Inflammatory macrophage treated with lipopolysaccharide for 1 hour (primary cell): ENCODE measurements around the gene PPP1R9B.

Experiments
- DNase-seq, 2 donors: peaks; one replicate each; pipeline ENCODE4 v3.0.0-alpha.2; 2020 to 2022

PPP1R9B gene

DNA sequence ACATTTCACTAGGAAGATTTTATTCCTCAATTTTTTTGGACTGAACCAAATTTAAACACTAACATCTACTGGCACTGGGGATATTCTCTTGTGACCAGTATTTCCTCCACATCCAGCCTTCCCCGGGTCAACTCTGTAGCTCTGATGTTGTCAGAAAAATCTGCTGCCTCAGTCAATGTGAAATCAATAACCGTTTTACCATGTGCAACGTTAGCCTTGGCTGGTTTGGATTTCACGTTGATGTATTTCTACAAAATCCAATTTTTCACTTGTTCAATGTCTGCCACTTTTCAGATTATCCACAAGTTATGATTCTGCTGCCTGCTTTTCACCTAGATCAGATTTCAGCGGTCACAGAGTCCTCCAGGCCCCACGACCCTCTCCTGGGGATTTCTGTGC lies 22.5 kb upstream of the PPP1R9B start:
- DNase-seq, result no peak

DNA sequence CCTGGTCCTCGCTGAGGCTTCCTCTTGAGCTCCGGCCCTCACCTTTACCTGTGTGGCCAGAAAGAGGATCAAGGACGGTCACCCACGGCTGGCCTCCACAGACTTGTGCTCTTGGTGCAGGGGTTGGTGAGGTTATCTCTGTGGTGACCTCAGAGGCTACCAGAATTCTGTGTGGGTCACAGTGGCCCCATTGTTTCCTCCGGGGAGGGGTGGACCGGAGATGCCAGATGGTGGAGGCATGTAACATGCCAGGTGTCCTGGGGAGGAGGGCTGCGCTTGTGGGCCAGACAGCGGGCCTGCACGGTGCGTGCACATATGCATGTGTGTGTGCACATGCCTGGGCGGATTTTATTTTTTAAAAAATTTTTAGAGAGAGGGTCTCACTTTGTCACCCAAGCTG lies 21.7 kb upstream of the PPP1R9B start:
- DNase-seq, result no peak

DNA sequence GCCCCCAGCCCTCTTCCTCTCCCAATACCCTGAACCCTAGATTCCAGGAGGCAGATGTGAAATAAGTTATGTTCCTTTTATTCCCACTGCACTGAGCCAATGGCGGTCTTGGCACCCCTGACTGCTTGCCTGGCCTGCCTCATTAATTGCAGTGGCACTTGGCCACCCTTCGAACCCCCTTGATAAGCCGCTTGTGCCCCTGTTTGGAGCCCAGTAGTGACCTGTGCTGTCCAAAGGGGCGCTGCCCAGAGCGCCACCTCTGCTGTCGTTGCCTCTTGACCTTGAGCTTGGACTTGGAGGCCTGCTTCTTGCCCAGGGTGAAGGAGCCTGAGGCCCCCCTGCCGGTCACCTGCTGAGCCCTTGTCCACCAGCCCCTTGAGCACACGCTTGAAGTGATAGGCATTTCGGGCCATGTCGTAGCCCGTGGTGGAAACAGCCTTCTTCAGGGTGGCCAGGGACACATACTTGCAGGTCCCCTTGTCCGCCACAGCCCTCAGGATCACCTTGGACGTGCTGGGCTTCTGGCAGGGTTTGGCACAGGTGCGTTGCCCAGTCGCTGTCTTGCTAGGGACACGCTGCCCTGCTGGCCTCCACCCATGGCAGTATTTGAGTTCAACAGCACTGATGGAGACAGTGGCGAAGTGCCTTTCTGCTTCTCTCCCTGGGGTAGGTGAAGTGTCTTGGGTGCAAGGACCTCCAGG lies 21.0 kb upstream of the PPP1R9B start:
- no peak for DNase-seq

DNA sequence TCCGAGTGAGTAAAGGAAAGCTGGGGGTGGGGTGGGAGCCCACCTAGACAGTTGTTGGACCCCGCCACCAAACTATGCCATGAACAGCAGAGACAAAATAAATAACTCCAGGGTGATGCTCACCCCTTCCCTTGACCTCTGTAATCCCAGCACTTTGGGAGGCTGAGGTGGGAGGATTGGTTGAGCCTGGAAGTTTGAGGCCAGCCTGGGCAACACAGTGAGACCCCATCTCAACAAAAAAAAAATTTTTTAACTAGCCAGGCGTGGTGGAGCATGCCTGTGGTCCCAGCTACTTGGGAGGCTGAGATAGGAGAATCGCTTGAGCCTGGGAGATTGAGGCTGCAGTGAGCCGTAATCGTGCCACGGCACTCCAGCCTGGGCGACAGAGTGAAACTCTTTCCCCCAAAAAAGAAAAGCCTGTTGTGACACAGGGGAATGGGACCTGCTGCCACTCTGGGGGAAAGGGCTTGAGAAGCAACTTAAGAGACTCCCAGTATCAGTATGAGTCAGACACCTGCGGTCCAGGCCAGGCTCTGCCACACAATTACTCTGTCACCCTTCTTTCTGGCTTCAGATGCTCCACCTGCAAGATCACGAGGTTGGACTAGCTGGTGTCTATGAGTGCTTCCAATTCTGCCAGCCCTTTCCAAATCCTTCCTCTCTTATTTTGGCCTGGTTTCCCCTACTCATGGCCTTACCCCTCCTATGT lies 20.3 kb upstream of the PPP1R9B start:
- no peak for DNase-seq

DNA sequence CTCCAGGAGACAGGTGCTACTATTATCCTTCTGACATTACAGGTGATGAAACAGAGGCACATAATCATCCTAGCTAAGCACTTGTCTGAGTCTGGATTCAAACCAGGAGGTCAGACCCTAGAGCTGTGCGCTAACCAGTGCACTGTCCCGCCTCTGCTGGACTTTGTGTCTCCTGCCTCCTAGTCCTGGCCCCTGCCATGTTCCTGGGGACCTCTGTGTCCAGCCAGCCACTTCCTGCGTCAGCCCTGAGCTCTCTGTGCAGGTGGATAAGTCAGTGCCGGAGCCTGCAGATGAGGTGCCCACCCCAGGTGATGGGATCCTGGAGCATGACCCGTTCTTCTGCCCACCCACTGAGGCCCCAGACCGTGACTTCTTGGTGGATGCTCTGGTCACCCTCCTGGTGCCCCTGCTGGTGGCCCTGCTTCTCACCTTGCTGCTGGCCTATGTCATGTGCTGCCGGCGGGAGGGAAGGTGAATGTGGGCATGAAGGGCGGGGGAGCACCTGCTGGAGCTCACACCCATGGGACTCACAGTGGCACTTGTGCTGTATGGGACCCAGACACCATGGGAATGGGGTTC lies 19.5 kb upstream of the PPP1R9B start:
- DNase-seq, result no peak

DNA sequence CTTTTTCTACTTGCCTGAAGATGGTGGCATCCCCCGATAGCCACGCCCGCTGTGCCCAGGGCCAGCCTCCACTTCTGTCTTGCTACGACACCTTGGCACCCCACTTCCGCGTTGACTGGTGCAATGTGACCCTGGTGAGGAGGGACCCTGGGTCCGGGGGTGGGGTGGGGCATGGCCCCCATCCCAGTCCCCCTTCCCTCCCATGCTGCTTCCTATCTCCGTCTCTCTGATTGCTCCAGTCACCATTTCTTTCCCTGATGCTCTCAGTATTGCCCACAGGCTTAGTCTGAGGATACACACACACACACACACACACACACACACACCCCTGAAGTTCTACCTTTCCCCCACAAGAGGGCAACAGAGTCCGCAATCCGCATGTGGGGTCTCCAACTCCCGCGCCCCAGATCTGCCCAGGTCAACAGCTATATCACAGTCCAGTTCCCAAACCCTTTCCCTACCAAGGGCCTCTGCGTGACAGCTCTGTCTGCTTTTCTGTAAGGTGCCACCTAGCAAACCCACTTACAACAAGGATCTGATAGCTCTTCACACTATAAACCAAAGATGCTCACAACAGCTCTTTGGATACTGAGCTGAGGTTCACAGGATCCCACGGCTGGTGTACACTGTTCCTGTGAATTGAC lies 18.8 kb upstream of the PPP1R9B start:
- peak; percentile 45 to 83 for DNase-seq

DNA sequence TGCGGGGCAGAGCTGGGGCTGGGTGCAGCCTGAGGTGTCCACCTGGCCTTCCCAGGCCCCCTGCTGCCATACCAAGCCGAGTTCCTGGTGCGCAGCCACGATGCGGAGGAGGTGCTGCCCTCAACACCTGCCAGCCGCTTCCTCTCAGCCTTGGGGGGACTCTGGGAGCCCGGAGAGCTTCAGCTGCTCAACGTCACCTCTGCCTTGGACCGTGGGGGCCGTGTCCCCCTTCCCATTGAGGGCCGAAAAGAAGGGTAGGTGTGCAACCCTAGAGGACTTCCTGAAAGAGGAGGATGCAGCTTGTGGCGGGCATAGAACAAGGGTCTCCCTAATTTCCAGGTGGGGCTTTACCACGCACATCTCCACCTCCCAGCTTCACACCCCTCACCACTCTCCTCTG lies 17.8 kb upstream of the PPP1R9B start:
- DNase-seq, result no peak

DNA sequence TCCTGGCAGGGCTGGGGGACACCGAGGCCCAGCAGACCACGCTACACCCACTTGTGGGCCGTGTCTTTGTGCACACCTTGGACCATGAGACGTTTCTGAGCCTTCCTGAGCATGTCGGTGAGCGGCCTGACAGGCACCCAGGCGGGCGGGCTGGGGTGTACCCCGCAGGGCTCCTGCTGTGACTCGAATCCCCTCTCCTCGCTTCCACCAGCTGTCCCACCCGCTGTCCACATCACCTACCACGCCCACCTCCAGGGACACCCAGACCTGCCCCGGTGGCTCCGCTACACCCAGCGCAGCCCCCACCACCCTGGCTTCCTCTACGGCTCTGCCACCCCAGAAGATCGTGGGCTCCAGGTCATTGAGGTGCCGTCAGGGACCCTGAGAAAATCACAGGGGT lies 16.9 kb upstream of the PPP1R9B start:
- no peak for DNase-seq

DNA sequence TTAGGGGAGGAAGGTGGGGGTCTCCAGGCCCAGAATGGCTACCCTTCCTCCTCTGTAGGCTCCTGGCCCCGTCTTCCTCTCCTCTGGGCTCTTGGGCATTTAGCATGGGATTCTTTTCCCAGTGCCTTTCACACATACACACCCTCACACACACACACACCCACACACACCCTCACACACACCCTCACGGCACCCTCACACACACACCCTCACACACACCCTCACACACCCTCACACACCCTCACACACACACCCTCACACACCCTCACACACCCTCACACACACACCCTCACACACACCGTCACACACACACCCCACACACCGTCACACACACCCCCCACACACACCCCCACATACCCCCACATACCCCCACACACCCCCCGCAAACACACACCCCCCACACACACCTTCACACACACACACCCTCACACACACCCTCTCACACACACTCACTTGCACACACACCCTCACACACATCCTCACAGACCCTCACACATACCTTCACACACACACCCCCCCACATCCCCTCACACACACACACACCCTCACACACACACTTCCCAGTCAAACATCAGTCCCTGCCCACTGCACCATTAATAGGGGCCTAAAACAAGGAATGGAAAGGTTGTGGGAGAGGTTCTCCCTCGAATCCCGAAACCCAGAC lies 16.2 kb upstream of the PPP1R9B start:
- no peak for DNase-seq

DNA sequence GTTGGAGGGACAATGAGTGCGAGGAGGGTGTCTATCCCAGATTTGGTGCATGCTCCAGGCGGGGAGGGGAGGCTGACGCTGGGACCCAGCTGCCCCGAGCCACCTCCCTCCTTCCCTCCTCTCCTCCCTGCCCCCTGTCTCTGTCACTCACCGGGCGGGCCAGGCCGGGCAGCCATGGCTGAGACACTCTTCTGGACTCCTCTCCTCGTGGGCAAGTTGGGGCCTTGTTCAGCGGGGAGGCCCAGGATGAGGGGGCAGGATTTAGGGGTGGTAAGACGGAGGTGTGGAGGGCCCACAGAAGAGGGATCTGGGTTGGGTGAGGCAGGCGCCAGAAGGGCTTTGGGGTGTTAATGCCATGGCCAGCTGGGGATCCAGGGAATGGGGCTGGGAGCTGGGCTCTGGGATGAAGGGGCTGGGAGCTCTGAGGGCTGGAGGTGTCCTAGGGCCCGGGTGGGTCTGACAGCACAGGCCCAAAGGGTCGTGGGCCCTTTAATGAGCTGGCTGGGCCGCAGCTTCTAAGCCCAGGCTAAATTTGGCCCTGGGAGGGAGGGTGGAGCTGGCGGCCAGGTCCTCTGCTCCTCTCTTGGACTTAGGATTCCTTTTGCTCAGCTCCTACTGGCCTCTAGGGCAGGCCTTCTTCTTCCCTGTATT lies 15.5 kb upstream of the PPP1R9B start, which contains the start of gene SGCA:
Gene SGCA, plus strand, starts transcription at position 139 of the 651 bp plus-strand sequence. Its CDS starts 36 bp downstream, at position 175.
- DNase-seq, result no peak

DNA sequence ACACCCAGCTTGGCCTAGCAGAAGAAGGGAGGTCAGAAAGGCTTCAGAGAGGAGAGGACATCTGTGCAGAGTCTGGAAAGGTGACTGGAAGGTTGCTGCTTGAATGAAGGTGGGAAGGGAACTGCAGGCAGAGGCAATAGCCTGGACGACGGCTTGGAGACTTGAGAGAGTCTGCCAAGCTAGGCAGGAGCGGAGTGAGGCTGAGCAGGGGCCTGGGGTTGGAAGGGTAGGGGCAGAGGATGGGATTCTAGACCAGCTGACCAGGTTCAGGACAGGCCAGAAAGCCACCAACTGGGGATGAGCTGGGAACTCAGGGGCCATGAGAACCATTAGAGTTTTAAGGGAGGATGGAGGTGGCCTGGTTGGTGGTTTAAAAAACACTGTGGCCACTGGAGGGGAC lies 15.0 kb upstream of the PPP1R9B start:
- no peak for DNase-seq

DNA sequence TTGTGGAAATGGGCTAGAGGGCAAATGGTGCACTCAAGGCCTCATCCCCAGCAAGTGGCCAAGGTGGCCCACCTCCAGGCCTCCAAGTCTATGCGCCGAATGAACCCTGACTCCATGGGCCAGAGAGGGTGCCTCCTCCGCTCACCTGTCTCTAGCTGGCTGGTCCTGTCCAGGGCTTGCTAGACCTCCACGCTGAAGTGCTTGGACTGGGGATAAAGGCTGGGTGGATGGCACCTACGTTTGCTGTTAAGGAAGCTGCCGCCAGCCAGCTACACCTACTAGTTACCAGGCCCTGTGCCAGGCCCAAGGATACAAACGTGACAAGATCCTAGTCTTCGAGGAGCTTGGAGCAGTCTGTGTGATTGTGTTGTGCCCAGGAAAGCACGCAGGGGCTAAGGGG lies 14.6 kb upstream of the PPP1R9B start:
- DNase-seq, result no peak

DNA sequence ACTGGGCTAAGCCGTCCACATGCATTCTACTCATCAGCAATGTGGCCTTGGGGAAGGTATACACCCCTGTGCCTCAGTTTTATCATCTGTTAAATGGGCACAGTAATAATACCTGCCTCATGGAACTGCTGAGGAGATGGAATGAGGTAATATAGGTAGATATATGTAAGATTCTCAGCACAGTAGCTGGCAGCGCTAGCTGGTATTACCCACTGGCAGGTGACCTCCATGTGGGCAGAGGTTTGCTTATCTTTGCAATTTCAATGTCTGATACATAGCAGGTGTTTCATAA lies 14.2 kb upstream of the PPP1R9B start:
- DNase-seq, result no peak

DNA sequence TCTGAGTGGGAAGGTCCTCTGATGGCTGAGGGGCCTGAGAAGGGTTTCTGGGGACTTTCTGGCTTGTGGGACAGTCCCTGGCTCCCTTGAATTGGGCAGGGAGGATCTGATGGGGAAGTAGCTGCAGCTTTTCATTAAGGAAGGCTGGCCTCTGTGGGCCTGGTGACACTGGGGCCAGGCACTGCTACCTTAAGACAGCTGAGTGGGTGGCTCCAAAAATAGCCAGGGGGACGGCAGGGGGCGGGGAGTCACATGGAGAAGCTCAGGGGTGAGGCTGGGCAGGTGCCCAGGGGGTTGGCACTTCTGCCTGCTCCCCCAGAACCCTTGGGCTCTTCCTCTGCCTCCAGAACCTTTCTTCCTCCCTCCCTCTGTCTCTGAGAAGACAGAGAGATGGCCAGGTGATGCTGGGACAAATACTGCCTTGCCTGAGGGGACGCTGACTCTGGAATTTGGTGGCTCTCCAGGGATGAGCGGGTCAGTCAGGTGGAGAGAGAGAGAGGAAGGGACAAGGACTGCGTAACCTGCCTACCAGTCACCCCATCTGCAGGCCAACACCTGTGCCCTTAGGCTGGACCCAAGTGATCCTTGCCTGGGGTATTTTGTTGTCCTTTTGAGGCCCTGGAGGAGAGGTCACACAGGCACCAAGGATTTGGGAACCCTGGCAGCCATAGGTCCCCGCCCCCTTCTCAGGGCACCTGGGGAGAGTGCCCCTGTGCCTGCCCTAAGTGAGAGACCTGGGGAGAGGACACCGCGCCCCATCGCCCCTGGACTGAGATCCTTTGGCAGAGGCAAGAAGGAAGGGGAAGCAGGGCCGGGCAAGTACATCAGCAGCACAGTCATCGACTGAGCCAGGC lies 13.6 kb upstream of the PPP1R9B start:
- DNase-seq, result peak; percentile 71 to 92

DNA sequence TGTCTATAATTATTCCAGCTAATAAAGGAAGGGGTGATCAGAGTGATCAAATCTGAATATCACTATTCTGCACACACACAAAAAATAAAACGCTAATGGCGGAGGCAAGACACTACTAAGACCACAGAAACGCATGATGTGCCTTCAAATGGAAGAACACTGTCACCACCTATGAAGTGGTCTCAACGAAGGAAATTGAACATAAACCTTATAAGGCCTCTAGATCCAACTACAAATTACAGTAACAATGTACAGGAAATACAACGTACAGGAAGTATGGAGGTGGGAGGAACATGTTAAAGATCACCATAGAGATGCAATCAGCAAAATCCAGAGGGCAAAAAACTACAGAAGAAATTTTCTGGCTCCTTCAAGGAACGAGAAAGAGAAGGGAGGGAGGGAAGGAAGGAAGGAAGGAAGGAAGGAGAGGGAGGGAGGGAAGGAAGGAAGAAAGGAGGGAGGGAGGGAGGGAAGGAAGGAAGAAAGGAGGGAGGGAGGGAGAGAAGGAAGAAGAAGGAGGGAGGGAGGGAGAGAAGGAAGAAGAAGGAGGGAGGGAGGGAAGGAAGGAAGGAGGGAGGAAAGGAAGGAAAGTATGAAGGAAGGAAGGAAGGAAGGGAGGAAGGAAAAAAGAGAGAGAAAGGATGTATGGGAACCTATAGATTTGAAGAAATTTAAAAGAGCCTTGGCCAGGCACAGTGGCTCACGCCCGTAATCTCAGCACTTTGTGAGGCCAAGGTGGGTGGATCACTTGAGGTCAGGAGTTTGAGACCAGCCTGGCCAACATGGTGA lies 12.2 kb upstream of the PPP1R9B start:
- no peak for DNase-seq

DNA sequence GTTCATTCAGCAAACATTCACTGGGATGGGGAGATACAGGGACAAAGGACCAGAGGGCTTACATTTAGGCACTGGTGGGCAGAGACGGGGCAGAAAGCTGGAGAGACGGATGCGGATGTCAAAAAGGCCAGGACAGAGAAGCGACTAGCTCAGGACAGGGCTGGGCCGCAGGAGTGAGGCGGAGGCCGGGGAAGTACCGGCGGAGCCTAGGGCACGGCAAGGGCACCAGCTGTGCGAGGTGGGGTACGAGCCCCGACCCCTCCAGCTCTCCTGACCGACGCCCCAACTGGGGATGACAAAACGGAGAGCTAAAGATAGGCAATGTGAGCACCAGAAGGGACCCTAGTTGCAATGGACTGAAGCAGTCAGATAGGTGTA lies 11.4 kb upstream of the PPP1R9B start:
- DNase-seq, result no peak

DNA sequence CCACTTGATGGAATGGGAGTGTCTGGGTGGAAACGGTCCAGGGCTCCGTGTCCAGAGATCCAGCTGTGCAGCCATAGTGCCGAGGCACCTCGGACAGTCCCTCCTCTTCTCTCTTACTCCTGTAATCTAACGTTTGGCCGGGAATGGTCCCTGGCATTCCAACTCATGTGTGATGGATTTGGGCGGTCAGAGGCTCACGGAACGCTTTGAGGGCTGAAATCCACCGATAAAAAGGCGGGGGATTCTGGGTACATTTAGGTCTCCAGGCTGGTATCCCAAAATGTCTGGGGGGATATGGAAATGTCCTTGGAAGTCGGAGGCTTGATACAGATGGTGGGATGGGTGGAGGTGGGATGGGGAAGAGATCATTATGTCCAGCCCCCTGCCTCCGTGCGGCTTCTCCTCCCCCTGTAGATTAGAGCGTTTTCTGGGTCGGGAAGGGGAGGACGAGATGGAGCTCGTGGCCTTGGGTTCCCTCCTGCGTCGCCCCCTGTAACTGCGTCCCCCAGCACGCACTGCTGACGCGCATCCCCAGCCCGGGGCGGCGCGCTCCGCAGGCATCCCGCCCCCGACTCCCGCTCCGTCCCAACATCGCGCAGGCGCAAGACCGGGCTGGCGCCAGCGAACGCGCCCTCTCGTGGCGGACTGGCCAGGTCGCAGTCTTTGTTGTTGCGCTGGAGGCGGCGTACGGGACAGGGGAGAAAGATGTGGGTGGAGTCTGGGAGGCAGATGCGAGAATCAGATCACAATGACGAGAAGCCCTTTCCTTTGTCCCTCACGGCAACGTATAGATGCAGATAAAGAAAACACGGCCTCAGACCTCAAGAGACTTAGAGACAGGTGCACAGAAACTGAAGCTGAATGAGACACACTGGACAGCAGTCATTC lies 10.8 kb upstream of the PPP1R9B start:
- DNase-seq, result peak; percentile 81 to 93

DNA sequence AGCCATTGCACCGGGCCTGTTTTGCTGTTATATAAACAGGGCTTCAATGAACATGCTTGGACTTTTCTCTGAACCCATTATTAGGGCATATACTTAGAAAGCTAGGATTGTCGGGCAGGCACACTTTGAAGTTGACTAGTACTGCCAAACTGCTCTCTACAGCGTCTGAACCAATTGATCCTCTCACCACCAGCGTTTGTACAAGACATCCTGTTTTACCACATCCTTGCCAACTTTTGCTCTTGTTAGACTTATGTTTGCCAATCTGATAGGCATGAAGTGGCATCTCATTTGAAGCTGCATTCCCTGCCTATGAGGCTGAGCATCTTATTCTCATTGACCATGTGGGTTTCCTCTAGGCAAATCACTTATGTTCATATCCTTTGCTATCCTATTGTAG lies 7.4 kb upstream of the PPP1R9B start:
- no peak for DNase-seq

DNA sequence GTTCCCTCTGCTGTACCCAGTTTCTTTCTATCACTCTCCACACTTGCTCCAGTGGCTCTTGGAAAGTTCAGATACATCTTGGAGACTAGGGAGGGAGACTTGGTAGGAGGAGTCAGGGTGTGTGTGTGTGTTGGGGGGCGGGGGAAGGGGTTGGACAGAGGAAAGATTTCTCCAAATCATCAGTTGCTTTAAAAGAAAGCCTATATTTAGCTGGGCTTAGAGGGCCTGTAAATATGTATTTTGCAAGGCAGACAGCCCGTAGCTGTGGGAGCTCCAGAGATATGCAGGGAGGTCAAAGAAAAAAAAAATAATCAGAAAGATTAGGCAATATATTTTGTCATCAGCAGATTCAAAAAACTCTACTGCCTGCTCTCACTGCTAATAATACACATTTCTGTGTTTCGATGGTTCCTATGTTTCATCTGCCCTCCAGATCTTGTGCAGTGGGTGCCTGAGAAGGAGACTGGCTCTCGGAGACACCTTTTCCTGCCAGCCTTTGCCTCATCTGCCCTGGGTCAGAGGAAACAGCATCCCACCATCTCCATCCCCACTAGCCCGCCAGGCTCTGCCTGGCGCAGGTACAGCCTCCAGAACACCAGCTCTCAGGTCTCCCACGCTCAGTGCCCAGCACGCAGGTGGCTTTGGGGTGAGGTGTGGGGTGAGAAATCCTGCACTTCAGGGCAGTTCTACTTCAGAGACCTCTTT lies 4.8 kb upstream of the PPP1R9B start:
- peak in 1 of 2 donors; percentile 19 for DNase-seq
